Measurements from ENCODE around the gene MAST2.
A peak's percentile ranks its signal among the peaks of the same experiment; 100 is the strongest.

Gene MAST2

GRCh38 chr1:45922813-45923212, 119.4 kb downstream of the MAST2 start:
- no peak for TF ChIP-seq CTCF (conservative IDR thresholded peaks at IDR 0.05)
- H3K27ac ChIP-seq, result no peak overlapping the region

GRCh38 chr1:45923343-45923742, 119.9 kb downstream of the MAST2 start:
- H3K27ac ChIP-seq, result no peak overlapping the region
- no peak for TF ChIP-seq CTCF (conservative IDR thresholded peaks at IDR 0.05)

- no peak for TF ChIP-seq CTCF (conservative IDR thresholded peaks at IDR 0.05)
- no peak overlapping the region for H3K27ac ChIP-seq
Observed at GRCh38 chr1:45924736-45925135, 121.3 kb downstream of the MAST2 start.

GRCh38 chr1:45925728-45926287, 122.4 kb downstream of the MAST2 start:
- peak overlapping the region; percentile 87 for H3K27ac ChIP-seq
- TF ChIP-seq CTCF (conservative IDR thresholded peaks at IDR 0.05), result no peak

GRCh38 chr1:45926330-45926729, 122.9 kb downstream of the MAST2 start:
- H3K27ac ChIP-seq, result peak overlapping the region; percentile 87
- TF ChIP-seq CTCF (conservative IDR thresholded peaks at IDR 0.05), result no peak

- H3K27ac ChIP-seq, result peak overlapping the region; percentile 87
Observed at GRCh38 chr1:45927231-45927915, 124.0 kb downstream of the MAST2 start.

- H3K27ac ChIP-seq, result peak overlapping the region; percentile 87
- no peak for TF ChIP-seq CTCF (conservative IDR thresholded peaks at IDR 0.05)
Observed at GRCh38 chr1:45928486-45929205, 125.2 kb downstream of the MAST2 start.

- TF ChIP-seq CTCF (conservative IDR thresholded peaks at IDR 0.05), result no peak
- H3K27ac ChIP-seq, result peak overlapping the region; percentile 87; the same call in 1 of the 2 replicates
Observed at GRCh38 chr1:45929257-45929687, 125.9 kb downstream of the MAST2 start.
